Measurements from ENCODE around the gene GSDME.

Gene GSDME

GRCh38 chr7:24769851-24770250 is 12.6 kb upstream of the GSDME start:
- DNase-seq (ENCODE audit: low read depth) = no peak

GRCh38 chr7:24769014-24769830 is 12.0 kb upstream of the GSDME start:
- no peak for DNase-seq (ENCODE audit: low read depth)

DNA sequence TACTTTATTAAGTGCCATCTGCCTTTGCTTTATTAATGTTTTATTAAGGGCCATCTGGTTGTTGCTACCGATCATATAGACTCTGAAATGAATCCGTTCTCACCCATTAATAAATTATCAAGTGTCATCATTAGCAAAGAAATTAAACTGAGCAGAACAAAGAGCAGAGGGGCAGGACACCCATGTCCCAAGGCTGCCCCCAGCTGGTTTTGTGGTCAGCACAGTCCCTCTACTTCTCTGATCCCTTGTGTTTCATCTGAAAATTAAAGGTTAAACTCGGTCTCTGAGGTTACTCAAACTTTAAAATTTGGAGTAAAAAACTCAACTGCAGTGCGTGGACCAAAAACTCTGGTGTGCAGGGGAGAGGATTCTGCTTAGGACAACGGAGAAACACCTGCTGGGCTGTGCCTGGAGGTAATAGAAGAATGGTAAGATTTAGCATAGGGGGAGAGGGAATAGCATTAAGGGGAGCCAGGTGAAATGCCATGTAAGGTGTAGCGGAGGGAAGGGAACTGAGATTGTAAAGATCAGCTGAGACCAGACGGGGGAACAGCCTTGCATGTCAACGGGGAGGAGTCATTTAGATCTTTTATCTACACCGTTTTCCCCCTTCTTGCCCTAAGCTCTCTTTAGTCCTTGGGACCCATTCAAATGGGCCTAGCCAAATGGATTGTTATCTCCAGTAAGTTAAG is 10.8 kb upstream of the GSDME start:
- no peak for DNase-seq (ENCODE audit: low read depth)

GRCh38 chr7:24764972-24765744 is 7.9 kb upstream of the GSDME start:
- no peak for DNase-seq (ENCODE audit: low read depth)

GRCh38 chr7:24764011-24764410 is 6.7 kb upstream of the GSDME start:
- DNase-seq (ENCODE audit: low read depth) = no peak

GRCh38 chr7:24763303-24763901 is 6.1 kb upstream of the GSDME start:
- DNase-seq (ENCODE audit: low read depth) = no peak

- no peak for DNase-seq (ENCODE audit: low read depth)
Observed at GRCh38 chr7:24762771-24763170, 5.5 kb upstream of the GSDME start.

- DNase-seq (ENCODE audit: low read depth) = no peak
Observed at GRCh38 chr7:24760968-24761367, 3.7 kb upstream of the GSDME start.

GRCh38 chr7:24756545-24757352 is 515 bp downstream of the GSDME start:
- peak; percentile 37 for DNase-seq (ENCODE audit: low read depth)

DNA sequence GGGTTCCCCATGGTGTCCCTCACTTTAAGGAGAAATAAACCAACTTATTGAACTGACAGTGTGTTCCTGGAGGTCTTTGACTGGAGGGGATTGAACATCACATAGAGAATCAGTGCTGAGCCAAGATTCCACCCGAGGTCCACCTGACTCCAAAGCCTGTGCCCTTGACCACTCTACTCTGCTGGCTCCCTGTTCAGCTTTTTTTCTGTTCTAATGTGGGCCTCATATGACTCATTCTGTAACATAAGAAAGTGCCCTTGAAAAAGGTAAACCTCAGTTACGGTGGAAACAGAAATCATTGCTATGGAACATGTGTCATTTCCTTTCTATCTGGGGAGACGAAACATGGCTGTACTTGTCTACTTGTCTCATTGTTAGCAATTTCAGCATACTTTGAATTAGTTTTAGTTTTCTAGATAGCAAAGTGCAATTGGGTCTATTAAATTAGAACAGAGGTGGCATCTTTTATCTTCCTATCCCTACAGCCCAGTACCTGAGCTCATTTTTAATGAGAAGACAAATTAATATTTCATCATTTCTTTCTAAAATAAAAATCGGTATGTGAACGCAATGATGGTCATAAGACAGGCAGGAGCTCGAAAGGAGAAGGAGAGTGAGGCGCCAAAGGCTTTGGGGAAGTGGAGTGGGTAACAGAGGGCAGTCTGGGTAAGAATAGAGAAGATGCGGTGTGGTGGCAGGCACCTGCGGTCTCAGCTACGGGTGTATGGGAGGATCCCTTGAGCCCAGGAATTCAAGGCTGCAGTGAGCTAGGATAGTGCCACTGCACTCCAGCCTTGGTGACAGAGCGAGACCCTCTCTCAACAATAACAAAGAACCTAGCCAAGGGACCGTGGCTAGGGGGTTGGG is 1.5 kb downstream of the GSDME start:
- DNase-seq (ENCODE audit: low read depth) = peak; percentile 72

- no peak for DNase-seq (ENCODE audit: low read depth)
Observed at GRCh38 chr7:24754906-24755506, 2.3 kb downstream of the GSDME start.

DNA sequence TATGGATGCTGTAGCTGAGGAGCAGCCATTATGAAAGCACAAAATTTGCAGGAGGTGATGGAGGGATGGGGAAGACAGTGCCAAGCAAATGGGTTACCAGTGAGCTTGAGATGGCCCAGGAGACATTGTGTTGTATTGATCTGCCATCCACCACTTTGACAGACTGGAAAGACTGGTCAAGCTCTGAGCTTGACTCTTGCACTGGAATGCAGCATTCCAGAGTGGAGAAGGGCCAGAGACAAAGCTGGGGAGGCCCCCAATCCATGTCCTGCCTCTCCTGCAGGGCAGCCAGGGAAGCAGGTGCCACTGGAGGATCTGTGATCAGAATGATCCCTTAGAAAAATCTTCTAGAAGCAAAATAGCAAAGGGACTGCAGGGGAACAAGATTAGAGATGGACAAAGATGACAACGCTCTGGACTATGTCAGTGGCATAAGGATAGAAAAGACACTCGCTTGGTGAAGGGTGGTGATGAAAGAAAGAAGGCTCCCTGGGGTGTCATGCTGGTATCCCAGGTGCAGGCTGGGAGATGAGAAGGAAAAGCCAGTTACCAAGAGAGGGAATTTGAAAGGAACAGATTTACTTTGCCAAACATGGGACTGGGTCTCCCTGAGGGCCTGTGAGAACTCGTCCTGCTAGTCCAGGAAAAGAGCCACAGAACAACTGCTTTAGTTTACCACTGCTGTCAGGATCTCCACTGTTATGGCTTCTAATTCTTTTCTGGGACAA is 5.0 kb downstream of the GSDME start:
- no peak for DNase-seq (ENCODE audit: low read depth)

- no peak for DNase-seq (ENCODE audit: low read depth)
Observed at GRCh38 chr7:24751484-24751883, 5.8 kb downstream of the GSDME start.

GRCh38 chr7:24750441-24751055 is 6.7 kb downstream of the GSDME start:
- no peak for DNase-seq (ENCODE audit: low read depth)

DNA sequence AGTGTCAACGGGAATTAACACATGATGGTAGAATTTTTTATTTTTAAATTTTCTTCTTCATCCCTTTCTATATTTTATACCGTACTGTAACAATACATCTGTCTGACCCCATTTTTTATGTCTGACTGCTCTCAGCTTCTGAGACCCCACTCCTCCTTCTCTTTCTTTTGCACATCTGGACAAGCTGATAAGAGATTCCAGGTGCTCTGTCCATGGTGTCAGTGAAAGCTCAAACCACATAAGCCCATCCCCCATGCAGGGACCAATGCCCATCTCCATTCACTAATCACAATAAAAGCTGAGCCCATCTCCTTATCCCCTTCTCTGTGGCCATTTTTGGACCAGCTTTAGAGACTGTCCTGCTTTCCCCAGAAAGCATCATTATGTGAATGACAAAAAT is 8.7 kb downstream of the GSDME start:
- DNase-seq (ENCODE audit: low read depth) = no peak

DNA sequence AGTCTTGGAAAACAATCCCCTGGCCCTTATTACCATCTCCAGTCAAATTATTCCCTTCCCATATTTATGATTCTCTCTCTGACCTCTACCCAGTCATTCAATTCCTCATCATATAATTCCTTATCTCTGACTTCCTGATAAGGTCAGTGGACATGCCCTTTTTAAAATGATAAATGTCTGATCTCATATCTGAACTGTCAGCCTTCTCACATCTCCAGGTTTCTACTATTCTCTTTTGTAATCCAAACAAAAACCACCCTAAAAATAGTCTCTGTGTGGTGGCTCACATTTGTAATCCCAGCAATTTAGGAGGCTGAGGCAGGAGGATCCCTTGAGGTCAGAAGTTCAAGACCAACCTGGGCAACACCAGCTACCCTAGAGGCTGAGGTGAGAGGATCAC is 11.9 kb downstream of the GSDME start:
- DNase-seq (ENCODE audit: low read depth) = no peak

DNA sequence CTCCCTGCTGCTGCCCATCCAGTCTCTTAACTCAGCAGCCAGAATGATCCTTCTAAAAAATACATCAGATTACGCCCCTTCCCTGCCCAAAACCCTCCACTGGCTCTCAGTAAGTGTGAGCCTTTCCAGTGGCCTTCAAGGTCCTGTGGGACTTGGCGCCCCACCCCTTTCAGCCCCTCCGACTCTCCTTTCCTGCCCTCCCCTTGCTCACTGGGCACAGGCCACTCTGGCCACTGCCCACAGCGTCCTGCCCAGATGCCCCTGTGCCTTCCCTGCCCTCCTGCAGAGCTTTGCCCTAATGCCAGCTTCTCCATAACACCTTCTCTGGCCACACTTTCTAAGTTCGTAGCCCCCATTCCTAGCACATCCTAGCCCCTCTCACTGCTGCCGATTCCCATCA is 13.8 kb downstream of the GSDME start:
- no peak for DNase-seq (ENCODE audit: low read depth)

DNA sequence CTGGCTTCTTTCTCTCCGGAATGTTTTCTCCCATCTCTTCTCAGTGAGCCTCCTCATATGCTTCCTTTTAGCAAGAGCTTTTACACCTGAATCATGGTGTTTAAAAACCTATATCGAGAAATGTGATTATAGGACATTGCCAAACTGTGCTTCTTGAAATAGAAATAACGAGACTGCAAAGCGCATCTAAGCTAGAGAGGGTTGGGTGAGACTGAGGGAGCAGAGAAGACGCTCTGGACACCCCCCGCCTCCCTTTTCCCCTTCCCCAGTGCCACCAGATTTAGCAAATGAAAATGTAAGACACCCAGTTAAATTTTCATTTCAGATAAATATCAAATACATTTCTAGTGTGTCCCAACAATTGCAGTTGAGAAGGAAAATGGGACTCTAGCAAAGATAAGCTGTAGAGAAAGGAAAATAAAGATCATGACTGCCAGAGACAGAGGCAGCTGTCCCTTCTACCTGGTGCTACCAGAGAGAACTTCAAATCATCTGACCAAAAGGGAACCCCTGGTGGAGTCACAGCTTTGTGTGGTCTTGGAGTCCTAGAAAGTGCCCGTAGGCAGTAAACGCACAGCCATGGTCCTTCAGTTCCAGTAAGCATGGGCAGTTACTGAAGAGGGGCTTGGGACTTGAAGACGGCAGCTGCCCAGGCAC is 14.6 kb downstream of the GSDME start:
- no peak for DNase-seq (ENCODE audit: low read depth)

Measured in HS-5 (cell line).